DMS153 treated with DMSO at 0.1 percent for 48 hours (cell line): ENCODE measurements around the gene CRKL.
A peak's percentile ranks its signal among the peaks of the same experiment; 100 is the strongest.

Experiments used
- DNase-seq: peaks from one replicate; lab custom pipeline; 2025; ENCODE audit not compliant: unreplicated experiment; lab: John Stamatoyannopoulos, UW

CRKL gene

DNA sequence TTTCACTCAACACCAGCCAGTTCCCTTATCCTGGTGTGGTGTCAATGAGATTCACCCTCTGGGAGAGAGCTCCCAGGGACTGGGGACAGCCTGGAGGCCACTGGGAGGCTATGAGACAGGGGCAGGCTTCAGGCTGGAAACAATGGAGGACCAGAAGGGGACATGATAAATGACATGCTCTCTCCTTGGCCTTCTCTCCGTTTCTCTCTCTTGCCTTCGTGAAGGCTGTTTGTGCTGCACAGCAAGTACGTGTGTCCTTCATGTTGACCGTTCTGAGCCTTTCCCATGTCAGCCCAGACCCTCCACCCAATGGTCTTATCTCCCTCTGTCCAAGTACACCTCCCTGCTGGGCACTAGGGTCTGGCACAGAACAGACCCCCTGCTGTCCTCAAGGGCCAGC lies 63.3 kb downstream of the CRKL start:
- DNase-seq, result no peak

DNA sequence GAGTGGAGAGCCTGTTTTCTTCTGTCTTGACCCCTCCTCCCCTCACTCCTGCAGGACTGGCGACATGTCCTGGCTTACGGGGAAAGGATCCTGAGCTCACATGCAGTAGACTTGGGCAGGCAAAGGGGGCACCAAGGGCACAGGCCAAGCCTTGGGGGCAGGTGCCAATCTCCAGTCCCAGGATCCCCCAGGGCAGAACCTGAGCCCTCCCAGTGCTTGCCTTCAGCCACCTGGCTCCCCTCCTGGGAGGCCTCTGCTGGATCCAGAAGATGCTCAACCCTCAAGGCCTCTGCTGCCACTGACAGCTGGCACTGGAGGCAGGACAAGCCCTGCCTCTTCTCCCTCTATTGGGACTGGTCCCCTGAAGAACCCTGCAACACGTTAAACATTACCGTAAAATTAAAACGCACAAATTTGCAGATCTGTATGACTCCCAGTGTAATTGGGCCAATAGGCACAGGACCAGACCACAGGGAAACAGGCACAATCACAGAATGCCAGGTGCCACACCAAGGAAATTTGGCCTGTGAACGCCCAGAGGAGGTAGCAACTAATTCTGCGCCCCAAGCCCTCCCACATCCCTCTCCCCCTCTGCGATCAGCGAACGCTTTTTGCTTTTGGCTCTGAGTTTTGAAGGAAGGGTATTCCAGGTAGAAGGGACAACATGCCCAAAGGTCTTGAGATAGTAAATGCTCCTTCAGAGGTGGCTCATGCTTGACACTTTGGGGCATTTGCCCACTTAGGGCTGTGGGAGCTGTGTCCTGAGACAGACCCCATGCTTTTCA lies 63.9 kb downstream of the CRKL start:
- DNase-seq, result no peak

DNA sequence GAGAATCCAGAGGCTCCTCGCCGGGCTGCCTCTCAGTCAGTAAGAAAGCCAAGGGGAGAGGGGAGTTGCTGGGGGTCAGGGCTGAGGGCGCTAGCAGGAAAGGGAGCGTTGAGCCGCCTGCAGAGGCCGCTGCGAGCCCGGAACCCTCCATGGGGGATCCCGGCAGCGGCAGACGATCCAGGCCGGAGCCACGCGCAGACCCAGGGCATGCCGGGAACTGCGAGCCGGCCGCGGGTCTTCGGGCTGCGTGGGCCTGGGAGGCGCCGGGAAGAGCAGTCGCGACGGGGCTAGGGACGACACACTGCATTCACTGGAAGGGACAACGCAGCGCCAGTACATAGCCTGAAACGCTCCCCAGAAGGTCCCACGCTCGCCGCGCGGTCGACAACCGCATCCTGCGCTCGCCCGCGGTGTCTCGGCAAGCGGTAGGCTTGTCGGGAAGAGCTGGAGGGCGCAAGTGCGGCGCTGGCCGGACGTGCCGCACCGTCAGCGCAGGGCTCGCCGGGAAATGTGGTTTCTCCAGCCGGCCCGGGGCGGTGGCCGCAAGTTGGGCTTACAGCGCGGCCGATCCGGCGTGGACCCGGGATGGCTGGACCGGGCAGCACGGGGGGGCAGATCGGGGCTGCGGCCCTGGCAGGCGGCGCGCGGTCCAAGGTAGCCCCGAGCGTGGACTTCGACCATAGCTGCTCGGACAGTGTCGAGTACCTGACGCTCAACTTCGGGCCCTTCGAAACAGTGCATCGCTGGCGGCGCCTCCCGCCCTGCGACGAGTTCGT lies 64.8 kb downstream of the CRKL start, which contains the start of gene LZTR1:
Gene LZTR1 (plus strand): TSS at position 511 of the 776 bp plus-strand sequence. CDS start 75 bp downstream, at position 586.
- peak; percentile 32 for DNase-seq

DNA sequence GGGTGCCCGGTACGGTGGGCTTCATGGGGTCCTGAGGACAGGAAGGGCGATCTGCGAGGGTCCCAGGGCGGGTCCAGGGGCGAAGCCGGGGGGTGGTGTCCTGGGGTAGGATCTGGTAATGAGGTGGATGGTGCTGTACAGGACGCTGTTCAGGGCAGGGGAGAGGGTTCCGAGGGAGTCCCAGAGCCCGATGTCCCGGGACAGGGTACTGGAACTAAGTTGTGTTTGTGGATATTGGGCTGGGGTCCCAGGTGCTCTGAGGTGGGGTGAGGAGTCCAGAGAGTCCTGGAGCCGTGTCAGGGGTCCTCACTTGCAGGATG lies 65.3 kb downstream of the CRKL start:
- no peak for DNase-seq

DNA sequence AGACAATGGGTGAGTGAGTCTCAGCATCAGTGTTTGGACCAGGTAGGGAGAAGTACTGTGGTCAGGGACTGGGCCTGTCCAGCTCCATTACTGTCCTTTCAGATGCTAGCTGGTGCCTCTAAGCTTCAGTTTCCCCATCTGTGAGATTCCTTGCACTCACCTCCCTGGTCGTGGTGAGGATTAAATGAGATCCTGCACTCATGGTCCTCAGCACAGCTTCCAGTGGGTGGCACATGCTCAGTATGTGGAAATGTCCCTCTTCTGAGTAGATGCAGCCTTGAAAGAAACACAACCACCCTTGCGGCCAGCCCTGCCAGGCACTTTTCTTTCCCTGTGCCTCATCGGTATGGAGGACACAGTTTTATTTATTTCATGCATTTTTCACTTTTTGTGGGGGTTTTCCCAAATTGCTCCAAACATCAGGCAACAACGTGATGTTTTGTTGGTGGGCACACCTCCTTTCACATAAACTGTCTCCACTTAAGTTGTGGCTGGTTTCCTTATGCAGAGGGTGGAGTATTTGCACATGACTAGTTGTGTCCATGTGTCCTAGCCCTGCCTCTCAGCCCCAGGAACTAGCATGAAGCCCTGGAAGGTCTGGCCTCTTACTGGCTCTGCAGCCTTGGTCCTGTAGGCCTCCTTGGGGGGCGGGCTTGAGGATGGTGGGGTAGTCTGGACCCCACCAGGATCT lies 66.0 kb downstream of the CRKL start:
- DNase-seq, result no peak

DNA sequence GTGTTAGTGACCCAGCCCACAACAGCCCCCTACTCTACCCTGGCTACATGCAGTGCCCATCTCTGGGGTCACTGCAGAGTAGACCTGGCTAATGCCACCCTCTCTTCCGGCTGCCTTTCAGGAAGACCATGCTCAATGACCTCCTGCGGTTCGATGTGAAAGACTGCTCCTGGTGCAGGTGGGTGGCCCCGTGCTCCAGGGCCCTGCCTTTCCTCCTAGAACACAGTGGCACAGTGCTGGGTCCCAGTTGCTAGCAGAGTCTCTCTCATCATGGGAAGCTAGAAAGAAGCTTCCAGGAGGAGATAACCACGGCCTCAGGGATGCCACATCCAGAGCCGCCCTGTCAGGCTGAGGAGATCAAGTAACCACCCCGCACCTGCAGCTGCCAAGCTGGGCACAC lies 68.5 kb downstream of the CRKL start:
- DNase-seq, result no peak

DNA sequence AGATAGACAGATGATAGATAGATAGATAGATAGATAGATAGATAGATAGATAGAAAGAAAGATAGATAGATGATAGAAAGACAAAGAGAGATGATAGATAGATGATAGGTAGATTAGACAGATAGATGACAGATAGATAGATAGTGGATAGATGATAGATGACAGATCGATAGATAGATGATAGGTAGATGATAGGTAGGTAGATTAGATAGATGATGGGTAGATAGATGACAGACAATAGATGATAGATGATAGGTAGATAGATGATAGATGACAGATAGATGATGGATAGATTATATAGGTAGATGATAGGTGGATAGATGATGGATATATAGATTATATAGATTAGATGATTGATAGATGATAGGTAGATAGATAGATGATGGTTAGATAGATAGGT lies 69.2 kb downstream of the CRKL start:
- no peak for DNase-seq

DNA sequence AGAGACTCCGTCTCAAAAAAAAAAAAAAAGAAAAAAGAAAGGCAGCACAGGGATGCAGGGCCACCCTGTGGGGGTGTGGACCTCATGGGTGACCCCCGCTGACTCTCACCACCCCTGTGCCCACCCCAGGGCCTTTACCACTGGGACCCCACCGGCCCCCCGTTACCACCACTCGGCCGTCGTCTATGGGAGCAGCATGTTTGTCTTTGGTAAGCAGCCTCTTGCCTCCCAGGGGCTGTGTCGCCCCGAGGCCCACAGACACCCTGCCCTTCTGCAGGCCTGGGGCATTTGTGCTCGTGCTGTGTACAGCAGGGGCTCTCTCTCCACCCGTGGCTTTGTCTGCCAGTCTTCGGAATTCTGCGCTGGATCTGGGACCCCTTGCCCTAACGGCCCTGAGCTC lies 70.2 kb downstream of the CRKL start:
- DNase-seq, result no peak

DNA sequence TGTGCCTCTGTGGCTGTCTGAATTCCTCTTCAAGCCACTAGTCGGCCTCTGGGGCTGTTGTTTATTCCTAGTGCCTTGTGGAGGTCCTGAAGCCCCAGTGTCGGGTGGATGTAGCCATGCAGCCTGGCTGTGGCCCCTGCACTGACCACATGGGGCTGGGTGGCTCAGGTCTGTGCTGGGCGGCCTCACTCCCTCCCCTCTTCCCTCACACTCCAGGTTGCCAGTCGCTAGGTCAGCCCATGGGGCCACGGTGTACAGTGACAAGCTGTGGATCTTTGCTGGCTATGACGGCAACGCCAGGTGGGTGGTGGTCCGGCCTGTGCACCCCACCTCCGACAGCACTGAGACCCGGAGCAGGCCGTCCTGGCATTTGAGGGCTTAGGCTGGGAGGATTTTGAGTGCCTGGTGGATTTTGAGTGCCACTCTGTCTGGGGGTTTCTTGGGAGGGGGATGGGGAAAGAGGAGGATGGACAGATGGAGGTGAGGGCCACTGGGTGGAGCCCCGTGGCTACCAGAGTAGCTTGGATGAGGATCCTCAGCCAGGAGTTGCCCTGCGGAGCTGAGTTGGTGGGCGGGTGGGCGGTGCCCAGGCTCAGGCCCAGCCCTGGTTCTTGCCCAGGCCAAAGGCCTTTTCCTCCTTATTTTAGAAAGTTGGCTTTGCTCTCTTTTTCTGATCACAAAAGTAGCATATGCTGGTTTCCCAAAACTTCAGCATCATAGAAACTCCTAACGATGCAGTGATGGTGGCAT lies 71.5 kb downstream of the CRKL start:
- no peak for DNase-seq

DNA sequence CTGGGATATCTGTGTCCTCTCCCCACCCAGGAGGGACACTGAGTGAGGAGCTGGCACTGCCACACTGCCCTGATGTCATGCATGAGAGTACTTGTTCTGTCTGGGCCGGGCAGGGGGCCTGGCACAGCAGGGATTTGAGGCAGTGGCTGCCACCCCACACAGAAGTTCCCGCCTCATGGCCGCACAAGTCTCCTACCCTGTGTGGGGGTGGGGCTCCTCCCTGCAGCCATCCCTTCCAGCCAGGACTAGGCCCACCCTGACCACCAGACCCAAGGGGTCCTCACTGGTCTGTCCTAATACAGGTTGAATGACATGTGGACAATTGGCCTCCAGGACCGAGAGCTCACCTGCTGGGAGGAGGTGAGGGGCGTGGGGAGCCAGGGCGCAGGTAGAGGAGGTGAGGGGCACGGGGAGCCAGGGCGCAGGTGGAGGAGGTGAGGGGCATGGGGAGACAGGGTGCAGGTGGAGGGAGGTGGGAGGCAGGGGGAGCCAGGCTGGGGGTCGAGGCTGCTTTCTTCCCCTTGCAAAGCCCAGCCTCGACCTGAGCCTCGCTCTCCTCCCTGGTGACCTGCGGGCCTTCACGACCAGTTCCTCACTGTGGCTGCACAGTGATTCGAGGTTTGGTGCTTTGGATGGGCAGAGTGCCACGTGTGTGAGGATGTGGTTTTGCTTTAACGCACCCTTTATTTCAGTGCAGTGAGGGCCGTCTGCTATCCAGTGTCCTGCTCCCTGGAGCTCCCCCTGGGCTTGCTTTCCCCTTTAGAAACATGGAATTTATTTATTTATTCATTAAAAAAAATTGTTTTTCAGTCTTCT lies 72.3 kb downstream of the CRKL start:
- DNase-seq, result no peak

DNA sequence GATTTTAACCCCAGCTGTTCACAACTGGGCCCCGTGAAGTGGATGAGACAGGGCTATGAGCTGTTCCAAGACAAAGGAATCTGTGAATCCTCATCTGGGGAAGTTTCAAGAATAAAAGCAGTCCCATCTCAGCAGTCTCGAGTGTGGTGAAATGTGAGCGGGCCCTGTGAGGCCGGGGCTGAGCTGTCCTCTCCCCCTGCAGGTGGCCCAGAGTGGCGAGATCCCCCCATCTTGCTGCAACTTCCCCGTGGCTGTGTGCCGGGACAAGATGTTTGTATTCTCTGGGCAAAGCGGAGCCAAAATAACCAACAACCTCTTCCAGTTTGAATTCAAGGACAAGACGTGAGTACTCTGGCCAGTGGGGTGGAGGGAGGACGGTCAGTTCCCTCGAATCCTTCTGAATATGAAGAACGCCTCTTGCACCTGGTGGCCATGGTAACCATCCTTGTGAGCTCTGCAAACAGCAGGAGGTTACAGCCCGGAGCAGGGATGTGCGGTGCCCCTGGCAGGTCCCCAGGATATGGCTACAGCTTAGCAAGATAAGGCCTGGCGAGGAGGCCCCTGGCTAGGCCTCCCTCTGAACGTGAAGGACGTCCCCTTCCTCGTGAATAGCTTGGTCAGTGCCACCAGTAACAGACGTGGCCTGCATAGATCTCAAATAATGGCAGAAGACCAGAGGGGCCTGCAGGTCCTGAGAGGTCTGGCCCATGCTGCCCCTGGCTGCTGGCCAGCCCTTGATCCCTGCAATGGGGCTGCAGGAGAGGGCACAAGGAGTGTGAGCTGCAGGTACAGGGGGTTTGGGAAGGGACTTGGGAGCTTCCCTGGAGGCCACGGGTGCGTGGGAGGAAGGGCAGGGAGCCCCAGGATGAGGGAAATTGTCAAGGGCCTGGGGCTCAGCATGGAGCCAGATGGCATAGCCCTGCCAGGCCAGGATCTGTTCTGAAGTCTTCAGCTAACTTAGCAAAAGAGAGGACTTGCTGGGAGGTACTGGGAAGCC lies 73.3 kb downstream of the CRKL start:
- DNase-seq, result no peak

DNA sequence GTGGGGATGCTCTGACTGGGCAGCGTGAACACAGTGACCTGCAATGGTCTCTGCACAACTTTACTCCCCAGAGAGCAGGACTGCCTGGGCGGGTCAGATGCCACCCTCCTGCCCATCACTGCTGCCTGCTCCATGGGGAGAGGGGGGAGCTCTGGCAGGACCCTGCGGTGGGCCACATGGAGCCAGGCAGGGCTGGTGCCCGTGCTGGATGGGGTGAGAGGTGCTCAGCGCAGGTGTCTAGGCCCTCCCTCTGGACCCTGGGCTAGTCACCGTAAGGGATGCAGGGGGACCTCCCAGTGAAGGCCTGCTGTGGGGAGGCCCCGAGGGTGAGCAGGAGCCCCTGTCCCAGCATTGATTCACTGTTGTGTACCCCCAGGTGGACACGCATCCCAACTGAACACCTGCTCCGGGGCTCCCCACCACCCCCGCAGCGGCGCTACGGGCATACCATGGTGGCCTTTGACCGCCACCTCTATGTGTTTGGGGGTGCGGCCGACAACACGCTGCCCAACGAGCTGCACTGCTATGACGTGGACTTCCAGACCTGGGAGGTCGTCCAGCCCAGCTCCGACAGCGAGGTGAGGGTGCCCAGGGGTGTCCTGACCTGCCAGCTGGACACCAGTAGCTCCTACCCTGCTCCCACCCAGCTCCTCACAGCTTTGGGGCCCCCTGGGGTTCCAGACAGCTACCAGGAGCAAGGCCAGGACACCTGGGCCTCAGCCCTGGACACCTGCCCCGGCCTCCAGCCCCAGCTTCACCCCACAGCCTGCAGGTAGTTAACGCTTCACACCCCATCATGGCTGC lies 74.2 kb downstream of the CRKL start:
- DNase-seq, result no peak

DNA sequence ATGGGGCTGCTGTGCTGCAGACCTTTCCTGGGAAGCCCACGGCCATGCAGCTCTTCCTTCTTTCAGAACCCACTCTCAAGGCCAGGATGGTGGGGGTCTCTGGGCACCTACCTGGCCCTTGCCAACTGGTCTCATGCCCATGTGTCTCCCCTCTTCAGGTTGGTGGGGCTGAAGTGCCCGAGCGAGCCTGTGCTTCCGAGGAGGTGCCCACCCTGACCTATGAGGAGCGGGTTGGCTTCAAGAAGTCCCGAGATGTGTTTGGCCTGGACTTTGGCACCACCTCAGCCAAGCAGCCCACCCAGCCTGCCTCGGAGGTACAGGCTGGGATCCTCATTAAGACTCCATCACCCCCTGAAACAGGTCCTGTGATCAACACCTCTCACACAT lies 74.8 kb downstream of the CRKL start:
- DNase-seq, result no peak

DNA sequence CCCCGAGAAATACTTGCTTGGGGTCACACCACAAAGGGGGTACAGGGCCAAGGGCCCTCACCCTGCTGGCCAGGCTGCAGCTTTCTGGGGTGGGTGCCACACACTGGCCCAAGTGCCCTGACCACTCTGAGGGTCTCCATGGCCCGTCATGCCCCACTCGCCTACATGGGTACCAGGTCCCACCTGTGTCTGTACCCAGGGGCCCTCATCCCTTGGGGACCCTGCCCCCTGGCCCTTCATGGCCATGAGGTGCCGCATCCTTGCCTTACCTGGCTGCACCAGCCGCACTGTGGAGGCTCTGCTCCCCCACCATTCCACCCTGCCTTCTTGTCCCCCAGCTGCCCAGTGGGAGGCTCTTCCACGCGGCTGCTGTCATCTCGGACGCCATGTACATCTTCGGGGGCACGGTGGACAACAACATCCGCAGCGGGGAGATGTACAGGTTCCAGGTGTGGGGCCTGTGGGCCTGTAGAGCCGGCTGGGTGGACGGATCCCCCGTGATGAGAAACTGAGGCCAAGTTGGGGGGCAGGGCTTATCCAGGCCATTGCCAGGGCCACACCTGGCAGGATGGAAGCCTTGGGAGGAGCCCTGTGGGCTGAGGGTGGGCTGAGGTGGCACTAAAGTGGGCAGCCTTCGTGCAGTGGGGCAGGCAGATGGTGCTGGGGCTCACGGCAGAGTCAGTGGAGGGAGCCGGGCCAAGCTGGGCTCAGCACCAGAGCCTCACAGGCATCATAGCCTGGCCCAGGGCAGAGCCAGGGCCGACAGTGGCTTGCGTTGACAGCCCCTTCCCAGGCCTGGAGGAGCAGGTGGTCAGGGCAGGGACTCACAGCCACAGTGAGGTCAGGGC lies 75.5 kb downstream of the CRKL start:
- no peak for DNase-seq

DNA sequence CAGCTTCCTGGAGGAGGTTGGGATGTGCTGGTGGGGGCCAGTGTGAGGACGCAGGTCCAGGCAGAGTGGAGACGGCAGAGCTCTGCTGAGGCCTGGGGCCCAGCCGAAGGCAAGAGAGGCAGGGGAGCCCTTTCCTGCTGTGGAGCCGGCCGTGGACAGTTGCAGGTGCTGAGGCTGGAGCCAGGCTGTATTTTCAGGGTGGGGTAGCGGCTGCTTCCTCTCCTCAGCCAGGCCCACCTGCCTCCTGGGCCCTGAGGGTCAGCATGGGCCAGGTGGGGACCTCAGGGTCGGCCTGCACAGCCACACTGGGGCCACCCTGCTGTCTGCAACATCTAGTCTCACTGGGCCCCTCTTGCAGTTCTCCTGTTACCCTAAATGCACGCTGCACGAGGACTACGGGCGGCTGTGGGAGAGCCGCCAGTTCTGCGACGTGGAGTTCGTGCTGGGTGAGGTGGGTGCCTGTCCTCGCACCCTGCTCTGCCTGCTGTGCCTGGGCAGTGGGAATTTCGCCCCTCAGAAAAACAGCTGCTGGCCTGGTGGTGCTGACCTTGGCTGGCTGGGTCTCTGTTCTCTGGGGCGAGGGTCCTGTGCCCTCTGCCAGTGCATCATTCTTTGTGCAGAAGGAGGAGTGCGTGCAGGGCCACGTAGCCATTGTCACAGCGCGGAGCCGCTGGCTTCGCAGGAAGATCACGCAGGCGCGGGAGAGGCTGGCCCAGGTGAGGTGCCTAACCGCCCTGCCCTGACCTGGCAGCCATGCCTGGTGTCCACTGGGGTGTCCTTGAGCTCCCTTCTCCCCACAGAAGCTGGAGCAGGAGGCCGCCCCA lies 76.3 kb downstream of the CRKL start:
- no peak for DNase-seq

DNA sequence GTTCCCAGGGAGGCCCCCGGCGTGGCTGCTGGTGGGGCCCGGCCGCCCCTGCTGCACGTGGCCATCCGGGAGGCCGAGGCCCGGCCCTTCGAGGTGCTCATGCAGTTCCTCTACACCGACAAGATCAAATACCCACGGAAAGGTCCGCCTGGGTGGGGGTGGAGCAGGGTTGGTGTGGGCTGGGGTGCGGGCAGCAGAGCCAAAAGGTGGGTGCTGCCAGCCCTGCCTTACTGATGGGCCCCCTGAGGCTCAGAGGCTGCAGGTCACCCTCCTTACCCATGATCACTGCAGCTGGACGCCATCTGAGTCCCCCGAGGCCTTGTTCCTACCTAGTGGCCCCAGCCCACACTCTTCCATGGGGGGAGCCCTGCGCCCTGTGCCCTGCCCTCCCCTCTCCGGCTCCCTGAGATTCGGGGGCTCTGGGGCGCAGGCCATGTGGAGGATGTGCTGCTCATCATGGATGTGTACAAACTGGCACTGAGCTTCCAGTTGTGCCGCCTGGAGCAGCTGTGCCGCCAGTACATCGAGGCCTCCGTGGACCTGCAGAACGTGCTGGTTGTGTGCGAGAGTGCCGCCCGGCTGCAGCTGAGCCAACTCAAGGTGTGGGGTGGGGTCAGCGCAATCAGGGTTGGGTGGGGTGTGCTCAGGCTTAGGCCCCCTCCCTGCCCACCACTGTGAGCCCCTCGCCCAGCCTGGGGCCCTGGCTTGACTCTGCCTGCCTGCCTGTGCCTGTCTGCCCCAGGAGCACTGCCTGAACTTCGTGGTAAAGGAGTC lies 77.1 kb downstream of the CRKL start:
- no peak for DNase-seq
